HG03469 (cell line): ENCODE data around the gene ZNF568.

Experiments
- ATAC-seq: cut with Tn5 transposase; IDR thresholded peaks from one replicate; pipeline ENCODE4 v1.9.1; 2021; ENCODE audit warnings: mild to moderate bottlenecking, moderate library complexity, moderate number of reproducible peaks; ENCODE audit not compliant: unreplicated experiment

Gene ZNF568

DNA sequence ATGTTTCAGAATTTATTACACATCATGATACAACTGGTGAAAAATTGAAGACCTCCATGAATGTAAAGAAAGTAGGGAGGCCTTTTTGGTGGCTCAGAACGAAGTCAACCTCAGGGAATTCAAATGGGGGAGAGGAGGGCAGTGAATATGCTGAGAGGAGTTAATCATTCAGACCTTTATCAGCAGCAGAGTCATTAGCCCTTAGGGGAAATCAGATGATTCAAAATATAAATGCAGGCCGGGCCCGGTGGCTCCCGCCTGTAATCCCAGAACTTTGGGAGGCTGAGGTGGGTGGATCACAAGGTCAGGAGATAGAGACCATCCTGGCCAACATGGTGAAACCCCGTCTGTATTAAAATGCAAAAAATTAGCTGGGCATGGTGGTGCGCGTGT lies 81.7 kb downstream of the ZNF568 start:
- ATAC-seq = no peak

DNA sequence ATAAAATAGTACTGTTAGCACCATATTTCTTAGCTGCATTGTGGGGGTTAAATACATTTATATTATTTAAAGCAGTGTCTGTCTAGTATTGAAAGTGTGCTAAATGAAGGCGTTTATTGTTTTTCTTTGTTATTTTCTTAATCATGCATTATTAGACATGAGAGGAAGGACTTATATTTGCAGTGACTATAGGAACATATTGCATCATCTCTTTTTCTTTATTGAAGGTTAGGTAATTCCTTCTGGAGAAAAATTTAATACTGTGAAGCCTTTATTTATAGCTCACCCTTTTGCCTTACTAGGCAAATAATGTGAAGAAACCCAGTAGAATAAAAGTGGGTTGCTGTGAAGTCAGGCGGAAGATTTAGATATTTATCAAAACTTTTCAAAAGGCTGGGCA lies 83.2 kb downstream of the ZNF568 start:
- ATAC-seq = no peak

DNA sequence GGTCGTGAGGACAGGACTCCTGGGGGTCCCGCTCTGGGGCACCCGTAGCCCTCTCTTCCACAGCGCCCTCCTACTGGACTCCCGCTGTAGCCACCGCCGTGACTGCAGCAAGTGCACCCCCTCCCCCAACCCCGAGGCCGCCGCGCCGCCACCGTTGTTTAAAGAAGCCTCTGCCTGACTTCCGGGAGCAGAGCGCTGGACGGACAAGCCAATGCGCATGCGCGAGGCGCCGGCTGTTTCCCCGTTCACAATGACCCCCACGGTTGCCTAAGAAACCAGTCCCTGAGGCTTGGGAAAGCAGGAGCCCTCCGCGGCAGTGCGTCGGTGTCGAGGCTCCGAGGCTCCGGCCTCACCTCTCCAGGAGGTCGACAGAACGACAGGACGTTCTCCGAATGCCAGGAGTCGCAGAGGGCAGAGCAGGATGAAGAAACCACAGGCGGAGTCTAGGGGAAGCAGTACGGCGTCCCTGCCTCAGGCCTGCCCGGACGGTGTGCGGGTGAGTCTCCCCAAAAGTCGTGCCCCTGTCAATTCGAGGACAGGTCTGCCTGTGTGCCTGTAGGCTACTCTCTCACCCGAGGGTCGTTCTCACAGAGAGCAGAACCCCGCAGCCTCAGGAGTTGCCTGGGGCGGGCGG lies 91.6 kb downstream of the ZNF568 start:
- no peak for ATAC-seq

DNA sequence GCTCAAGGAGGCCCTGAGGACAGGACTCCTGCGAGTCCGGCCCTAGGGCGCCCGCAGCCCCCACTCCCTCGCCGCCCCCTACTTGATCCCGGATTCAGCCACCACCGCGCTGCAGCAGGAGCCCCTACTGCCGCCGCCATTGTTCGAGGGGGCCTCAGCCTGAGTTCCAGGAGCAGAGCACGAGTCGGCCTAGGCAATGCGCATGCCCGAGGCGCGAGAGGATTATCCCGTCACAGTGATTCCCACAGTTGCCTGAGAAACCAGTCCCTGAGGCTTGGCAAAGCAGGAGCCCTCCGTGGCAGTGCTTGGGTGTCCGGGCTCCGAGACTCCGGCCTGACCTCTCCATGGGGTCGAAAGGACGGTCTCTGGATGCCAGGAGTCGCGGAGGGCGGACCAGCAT lies 93.7 kb downstream of the ZNF568 start:
- ATAC-seq = no peak

DNA sequence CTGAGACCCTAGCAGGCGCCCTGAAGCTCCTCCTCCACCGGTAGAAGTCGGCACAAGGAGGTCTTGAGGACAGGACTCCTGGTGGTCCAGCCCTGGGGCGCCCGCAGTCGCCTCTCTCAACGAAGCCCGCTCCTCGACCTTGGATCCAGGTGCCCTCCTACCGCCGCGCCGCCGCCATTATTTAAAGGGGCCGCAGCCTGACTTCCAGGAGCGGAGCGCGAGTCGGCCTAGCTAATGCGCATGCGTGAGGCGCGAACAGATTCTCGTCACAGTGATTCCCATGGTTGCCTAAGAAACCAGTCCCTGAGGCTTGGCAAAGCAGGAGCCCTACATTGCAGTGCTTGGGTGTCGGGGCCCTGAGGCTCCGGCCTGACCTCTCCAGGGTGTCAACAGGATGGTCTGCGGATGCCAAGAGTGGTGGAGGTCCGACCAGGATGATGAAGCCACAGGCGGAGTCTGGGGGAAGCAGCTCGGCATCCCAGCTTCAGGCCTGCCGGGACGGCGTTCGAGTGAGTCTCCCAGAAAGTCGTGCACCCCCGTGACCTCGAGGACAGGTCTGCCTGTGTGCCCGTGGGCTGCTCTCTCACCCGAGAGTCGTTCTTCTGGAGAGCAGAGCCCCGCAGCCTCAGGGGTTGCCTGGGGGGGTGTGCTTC lies 96.1 kb downstream of the ZNF568 start:
- no peak for ATAC-seq

DNA sequence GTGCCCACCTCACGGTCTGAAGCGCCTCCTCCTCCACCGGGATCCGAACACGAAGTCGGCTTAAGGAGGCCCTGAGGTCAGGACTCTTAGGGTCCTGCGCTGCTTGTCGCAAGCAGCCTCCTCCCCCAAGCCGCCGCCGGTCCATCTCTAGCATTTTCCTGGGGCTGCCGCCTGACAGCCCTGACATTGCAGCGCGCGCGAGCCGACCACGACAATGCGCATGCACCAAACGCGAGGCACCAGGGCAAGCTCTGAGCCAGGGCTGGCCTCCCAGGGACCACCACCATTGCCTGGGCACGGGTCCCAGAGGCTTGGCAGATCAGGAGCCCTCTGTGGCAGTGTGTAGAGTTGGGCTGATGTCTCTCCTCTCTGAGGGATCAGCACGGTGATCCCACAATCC lies 98.3 kb downstream of the ZNF568 start:
- ATAC-seq = no peak

DNA sequence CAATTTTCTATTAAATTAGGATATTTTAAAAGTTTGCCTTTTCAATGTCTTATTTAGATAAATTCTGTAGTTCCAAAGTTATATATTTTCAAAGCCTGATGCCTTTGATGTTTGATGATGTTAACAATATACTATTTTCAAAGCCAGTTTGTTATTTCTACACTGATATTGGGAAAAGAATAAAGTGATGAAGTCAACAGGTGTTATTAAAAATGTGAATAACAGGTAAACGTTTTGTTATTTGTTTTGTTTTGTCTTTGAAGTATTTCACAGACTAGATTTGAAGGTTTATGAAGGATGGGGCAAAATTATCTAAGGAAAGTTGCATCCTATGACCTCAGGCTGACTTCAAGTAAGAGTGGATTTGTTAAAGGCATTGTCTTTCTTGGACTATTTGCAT lies 129.0 kb downstream of the ZNF568 start:
- no peak for ATAC-seq
